H1 (cell line): ENCODE data around the gene ARMC7. TPM values are rescaled to one million over a fixed set of nuclear protein-coding genes. Genes with fewer than 3 reads are reported as not detected.

Source experiments
- CHD2 ChIP-seq: IDR thresholded peaks from 2 replicates; pipeline ENCODE4 v1.6.1; 2012; ENCODE audit warnings: low read length, improper control_type of control experiment
- CREB1 ChIP-seq: IDR thresholded peaks from 2 replicates; pipeline ENCODE4 v1.6.1; 2012; ENCODE audit warnings: inconsistent platforms
- RXRA ChIP-seq: IDR thresholded peaks from 2 replicates; pipeline ENCODE4 v1.6.1; 2011; ENCODE audit warnings: low read depth, mild to moderate bottlenecking, low read length, moderate library complexity; ENCODE audit not compliant: insufficient read depth
- SIX5 ChIP-seq: IDR thresholded peaks from 2 replicates; pipeline ENCODE4 v1.6.1; 2011; ENCODE audit warnings: mild to moderate bottlenecking, low read depth, low read length
- TBP ChIP-seq: IDR thresholded peaks from 2 replicates; pipeline ENCODE4 v1.6.1; 2011; ENCODE audit warnings: low read depth, low read length, improper control_type of control experiment
- polyA plus RNA-seq, 7 experiments: library from polyadenylated mRNA; depleted of rRNA in 3 of 7; stranded (reverse) in 5 of 7; unstranded in 2 of 7; fragments of >200 nt in 5 of 7; fragments of 200-250 nt in 2 of 7; gene quantifications; 1 replicate in 5 of 7; 2 replicates in 1 of 7; 4 replicates in 1 of 7; pipeline versions ENCODE4 v1.2.1 to v1.2.3, GENCODE V29; 2011 to 2013; ENCODE audit warnings: missing spikeins in 2 of 7, mixed read lengths in 2 of 7
- total RNA-seq: library from RNA; stranded (reverse); fragmentation: NEBNext Ultra II Directional; extraction: Animal tissue kit (Norgen Biotek cat#: 25700); gene quantifications from 2 replicates; pipeline ENCODE4 v1.2.1, GENCODE V29; 2021

Gene ARMC7
- total and polyA plus RNA-seq, 2 of the 8 experiments (the other 6 are each of a cell fraction or from before 2014, with no cell fraction given): 9.8 to 13.6 TPM

- TF ChIP-seq CHD2 (no peak), RXRA (no peak), SIX5 (no peak), CREB1 (no peak), TBP (0 out of 2 replicates have a peak, but pooled peaks have one; percentile 54)
These were observed at the start of gene ARMC7 (continued) for GRCh38 chr17:75109407-75110233.
